GM04503 (cell line): Measurements from ENCODE around the gene SYT9.
"Not testable (repeated sequence)": the region's sequence is repeated elsewhere in the genome, so short reads cannot be mapped to it uniquely, and the experiment has no call there.

ENCODE experiments used
- DNase-seq: peaks from one replicate; pipeline ENCODE4 v3.0.0-alpha.2; 2012; ENCODE audit warnings: low read depth

The SYT9 gene

DNA sequence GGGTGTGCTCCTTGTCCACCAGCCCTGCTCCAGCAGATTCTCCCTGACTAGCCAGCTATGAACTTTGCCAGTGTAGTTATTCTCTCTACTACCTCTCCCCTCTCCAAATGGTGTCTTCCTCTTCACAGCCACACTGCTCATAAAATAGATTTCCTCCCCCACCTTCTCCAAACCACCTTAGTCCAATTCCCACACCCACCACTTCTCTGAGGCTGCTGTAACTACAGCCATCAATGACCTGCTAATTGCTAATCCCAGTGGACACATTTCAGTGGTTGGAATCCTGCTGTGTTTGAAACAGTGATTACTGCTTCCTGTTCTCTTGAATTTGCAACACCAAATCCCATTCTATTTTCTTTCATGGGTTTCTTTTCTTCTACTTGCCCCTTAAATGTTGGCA lies 23.4 kb downstream of the SYT9 start:
- DNase-seq = no peak

DNA sequence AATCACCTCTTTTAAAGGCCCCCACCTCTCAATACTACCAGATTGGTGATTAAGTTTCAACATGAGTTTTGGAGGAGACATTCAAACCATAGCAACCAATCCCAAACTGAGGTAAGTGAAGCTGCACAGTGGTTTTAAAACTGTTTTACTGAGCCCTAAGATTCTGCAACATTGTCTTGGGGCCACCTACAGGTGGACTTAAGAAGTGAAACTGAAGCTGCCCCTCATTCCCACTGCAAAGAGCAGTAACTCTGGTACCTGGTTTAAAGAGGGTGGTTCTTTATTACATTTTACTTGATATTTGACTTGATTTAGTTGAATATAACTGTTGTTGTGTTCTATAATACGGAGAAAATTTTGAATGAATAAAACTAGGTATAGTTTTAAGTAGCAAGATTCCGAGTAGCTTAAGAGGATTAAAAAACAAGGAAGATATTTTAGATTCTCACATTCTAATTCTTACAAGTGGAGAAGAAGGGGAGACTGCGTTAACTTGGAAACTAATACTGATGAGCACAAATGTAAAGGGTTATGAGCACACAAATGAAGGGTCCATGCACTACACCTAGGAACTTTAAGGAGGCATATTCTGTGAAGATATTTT lies 26.7 kb downstream of the SYT9 start:
- no peak for DNase-seq

DNA sequence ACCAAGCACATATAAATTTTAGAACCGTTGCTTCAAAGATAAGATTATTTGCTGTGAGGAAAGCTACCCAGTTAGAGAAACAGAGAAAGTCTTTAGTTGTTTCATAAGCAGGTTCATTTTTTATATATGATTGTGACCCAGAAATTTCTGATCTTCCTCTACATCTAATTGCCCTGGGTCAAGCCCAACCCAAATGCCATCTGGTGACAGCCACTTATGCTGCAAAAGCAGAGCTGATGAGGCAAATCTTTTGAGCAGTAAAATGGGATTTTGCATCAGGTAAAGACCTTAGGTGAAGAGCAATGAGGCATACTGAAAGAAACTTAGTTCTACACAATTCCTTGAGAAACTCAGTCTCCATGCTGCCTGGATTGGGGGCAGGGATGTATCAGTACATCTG lies 28.0 kb downstream of the SYT9 start:
- no peak for DNase-seq

DNA sequence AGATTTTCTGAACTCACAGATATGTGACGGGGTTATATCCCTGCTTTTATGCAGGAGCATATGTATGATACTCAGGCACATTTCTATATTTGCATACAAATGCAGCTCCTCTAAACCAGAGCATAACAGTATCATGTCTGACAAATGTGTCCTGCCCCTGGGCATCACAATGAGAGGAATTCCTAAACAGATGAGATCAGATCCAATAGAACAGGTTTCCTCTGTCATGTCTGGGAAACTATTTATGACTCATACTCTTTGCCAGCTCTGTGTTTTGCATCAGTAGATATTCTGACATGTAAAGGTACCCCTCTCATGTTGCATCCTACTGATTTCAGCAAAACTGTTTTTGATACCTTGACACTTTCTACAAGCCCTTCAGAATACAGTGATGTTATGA lies 29.4 kb downstream of the SYT9 start:
- no peak for DNase-seq

DNA sequence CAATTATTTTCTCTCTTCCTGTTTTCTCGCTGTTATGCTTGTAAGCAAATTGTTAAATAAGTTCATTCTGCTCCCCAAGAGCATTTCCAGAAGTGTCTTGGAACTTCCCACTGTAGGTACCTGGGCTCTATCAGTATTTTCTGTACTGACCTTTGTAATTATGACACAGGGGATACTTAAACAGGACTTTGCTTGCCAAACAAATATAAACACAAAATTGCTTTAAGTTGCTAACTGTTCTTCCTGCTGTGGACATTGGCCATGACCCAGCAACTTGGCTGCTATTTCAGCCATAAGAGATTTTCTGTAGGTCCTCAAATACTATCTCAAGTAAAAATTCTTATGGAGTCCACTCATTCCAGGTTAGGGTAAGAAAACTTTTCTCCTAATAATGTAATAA lies 30.1 kb downstream of the SYT9 start:
- DNase-seq = no peak

DNA sequence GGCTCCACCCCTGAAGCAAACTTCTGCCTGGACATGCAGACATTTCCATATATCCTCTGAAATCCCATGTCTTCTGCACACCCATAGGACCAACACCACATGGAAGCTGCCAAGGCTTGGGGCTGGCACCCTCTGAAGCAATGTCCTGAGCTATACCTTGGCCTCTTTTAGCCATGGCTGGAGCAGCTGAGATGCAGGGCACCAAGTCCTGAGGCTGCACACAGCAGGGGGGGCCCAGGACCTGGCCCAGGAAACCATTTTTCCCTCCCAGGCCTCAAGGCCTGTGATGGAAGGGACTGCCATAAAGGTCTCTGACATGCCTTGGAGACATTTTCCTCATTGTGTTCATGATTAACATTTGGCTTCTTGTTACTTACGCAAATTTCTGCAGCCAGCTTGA lies 34.5 kb downstream of the SYT9 start:
- DNase-seq = no peak

DNA sequence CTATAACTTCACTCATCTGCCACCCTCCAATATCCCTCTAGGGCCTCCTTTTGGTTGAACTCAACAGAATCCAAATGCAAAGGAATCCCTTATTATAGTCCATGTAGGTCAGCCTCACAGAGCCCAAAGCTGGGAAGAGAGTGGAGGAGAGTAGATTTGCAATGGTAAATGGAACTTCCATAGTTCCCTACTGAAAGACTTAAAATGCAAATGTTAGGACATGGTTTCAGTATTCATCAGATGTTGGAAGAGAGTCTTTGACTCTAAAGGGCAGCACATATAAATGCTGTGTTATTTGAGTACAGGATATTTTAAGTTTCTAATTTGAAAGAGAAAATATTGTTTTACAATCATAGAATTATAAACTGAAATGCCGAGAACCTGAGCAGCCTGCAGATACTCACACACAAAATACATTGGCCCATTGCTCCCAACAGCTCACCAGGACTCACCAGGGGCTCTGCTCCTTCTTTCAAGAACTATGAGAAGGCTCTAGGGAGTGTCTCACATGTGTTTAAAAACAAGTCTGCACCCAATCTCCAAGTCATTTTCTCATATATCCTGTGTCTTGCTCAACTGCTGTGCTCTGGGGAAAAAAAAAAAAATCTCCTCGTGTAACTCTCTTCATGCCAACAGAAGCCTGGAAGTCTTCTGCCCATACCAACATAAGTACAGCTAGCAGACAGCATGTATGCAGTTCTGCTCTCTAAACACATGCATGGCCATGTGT lies 39.6 kb downstream of the SYT9 start:
- DNase-seq = no peak

DNA sequence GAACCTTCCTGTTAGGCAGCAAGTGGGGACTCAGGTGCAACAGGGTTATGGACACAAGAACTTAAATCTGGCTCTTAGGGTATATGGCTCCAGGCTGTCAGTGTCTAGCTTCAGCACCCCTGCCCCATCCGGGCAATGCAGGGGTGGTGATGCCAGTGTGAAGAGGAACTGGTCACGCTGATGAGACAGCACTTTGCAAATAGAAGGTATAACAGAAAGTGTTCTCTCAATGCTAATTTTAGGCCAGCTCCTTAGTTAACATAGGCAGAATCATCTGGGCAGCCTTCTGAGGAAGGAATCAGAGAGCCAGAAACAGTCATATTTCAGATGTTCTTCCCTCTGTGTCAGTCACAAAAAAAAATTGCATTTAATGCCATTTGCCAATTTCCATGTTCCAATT lies 41.2 kb downstream of the SYT9 start:
- DNase-seq = no peak

DNA sequence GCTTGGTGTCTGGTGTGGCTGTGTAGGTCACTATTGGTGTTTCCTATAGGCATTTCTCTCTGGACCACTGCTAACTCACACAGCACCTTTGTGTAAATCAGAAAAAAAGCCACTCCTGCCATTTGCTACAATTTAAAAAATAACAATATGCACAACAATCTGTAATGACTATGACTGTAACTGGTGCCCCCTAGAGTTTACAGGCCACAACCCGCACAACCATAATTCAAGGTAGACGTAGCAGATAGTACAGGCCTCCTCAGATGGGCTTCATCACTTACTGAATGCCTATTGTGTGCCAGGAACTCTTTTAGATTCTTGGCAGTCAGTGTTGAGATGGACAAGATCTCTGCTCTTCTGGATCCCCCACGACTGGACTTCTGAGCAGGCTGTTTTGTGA lies 47.7 kb downstream of the SYT9 start:
- no peak for DNase-seq

DNA sequence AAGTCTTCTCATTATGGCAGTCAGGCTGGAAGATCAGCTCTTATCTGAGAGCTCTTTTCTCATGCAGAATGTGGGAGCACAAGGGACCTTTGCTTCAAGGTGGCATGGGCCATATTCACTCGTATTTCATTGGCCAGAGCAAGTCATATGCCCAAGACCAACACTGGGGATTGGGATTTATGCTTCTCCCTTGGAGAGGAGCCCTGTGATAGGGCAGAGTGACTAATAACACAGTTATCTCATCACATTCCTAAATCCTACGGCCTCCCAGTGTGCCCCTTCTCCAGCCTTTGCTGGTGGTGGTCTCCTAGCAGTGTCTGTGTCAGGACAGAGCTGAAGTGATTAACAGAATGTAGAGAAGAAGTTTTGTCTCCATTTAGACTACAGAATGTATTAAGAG lies 48.6 kb downstream of the SYT9 start:
- no peak for DNase-seq

DNA sequence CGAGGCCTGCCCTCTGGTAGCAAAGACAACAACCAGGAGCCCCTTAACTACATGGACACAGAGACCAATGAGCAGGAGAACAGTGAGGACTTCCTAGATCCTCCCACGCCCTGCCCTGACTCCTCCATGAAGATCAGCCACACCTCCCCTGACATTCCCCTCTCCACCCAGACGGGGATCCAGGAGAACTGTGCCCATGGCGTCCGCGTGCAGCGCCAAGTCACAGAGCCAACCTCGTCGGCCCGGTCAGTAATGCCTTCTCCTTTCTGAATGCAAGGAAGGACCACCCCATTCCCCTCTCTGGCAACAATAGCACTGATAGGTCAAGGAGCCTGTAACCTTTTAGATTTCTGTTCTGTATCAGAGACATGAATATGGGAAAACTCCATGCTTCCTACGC lies 51.4 kb downstream of the SYT9 start:
- no peak for DNase-seq

DNA sequence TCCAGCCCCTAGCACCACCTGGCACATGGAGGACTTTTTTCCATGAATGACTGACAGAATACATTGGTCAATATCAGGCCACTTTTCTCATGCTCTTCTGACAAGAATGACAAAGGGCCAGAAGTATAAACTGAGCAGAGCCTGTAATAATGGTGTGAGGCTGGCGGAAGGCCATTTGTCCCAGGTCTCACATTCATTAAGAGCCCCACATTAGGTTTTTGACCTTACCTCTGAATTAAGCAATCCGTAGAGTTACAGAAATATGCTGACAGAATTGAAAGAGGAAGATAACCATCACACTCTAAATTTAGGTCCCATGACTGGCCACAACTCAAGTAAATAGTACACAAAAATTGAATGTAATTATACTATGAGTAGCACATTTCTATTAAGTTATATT lies 55.2 kb downstream of the SYT9 start:
- no peak for DNase-seq

DNA sequence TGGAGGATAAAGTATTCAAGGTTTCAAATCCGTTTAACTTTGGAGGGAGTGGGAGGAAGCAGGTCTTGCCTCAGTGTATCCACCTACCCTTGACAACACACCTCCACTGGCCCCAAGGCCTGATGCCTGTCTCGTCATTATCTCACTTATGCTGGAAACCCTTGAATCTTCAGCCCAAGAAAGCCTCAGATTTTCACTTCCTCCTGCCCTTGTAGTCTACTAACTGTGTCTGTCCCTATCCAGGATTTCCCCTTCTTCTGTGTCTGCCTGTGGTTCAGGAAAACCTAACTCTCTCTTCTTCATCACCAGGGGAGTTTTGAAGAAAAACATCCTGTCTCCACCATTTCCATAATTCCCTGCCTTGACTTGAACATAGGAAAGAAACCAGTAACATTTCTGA lies 56.1 kb downstream of the SYT9 start:
- DNase-seq = no peak

DNA sequence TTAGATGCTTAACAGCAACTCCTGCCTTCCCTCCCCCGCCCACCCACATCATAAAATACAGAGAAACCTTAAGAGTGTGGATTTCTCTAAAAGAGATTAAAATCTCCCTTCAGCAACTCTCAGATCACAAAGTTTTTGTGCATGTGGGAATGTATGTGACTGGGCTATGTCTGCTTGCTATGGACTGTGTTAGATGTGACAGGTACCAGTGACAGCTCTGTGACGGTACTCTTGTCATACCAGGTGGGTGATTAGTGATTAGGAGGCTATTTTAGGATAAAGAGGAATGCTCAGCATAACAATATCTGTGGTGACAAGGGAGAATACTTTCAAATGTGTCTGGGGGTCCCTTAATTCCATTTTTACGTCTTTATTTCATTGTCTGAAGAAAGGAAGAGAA lies 60.2 kb downstream of the SYT9 start:
- DNase-seq = no peak

DNA sequence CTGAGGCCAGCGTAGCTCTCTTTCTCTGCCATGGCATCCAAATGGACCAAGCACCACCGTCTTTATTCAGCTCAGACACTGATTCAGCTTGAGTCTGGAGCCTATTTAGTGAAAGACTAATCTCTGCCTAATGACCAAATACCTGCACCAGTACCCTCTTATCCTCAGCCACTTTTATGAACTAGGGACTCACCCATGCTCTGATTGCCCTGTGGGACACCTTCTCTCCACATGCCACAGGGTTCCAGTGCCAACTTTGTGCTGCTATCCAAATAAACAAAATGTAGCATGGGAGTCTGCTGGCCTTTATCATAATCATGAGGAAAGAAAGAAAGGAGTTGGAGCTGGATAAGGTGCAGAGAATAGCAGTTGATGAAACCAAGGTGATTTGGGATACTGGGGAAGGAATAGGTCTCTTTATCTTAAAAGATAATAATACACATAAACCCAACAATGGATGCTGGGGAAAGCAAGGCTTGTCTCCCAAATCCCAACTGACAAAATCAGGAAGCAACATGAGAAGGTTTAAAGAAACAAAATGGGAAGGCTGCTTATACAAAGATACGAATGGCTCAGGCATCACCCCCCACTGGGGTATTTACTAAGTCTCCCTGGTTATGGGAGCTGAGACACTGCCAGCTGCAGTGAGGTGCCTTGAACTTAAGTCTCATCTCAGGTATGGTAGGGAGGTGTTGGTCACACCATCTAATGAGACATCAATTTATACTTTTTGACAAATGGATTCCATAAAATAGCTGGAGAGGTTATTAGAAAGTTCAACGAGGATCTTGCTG lies 63.3 kb downstream of the SYT9 start:
- DNase-seq = no peak

DNA sequence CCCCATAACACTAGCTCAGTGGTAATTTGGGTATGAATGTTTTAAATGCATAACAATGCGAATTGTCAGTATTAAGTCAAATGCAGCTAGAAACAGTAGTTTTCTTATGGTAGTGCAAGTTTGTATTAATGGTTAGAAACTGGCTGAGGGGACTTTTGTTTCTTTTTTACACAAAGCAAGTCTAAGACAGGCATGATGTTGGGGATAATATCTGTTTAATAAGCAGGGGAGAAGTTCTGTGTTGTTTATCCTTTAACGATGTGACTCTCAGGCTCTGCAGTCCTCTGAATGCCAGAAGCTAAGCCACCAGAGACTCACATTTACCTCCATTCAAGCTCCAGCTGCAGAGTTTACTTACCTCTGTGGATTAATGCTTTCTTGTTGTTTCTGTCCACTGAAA lies 67.8 kb downstream of the SYT9 start:
- no peak for DNase-seq

DNA sequence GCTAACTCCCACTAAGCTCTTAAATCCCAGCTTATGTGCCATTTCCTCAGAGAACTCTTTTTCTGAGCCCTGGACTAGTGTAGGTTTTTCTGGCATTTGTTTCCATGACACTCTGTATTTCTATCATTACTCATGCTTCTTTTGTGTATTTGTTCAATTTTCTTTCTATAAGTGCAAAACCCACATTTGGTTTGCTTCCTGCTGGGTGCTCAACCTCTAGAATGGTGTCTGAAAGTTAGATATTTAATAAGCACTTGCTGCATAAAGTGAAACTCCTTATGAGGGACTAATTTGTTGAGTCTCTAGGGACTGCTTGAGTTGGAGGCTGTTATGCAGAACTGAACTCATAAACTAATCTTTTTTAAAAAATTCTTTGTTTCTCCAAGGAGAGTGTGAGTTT lies 68.6 kb downstream of the SYT9 start:
- DNase-seq = no peak

DNA sequence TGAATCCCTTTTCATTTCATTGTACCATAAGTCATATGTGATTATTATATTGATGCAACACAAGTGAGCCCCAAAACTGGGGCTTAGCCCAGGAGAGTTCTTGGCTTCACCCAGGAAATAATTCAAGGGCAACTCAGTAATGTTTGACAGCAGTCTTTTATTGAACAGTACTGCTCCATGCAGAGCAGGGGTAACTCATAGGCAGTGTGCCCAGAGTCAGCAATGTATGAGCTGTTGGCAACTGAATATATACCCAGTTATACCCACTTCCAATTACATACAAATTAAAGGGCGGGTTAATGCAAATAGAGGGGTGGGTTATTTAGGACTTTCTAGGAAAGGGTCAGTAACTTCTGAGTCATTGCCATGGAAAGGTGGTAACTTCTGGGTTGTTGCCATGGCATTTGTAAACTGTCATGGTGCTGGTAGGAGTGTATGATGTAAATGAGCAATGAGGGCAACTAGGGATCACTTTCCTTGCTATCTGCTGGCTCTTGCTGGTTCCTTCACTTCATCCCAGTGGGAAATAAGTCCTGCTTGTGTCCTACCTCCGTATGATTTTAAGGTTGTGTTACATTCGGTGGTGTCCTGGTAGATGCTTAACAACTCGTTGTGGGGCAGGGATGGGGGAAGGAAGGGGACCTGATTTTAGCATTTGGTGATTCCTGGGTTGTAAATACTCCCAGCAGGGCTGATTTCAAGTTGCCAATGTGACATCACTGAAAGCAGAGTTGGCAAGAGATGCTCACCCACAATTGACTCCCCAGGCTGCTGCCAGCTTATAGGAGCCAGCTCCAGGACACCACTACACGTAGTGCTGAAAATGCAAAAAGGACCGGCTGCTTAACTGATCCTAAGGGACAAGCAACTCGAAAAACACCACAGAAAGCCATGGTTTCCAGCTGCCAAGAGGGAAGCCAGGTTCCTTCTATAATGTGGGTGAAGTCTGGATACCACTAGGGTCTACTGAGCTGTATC lies 70.1 kb downstream of the SYT9 start:
- DNase-seq = no peak

DNA sequence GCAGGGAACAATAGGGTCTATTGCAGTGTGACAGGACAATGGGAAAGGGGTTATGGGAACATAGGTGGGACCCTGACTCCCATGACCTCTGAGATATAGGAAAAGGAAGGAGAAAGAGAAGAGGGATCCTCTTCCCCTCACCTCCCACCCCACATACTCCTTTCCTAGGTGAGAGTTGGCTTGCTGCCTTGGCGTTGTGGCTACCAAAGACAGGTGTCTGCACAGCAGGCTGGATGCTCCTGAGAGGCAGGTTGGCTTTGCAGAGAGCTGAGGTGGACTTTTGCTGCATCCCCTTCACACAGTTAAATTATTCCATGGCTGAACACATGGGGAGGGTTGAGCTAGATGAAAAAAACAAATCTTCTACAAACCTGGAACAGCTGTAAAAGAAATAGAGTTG lies 80.7 kb downstream of the SYT9 start:
- no peak for DNase-seq

DNA sequence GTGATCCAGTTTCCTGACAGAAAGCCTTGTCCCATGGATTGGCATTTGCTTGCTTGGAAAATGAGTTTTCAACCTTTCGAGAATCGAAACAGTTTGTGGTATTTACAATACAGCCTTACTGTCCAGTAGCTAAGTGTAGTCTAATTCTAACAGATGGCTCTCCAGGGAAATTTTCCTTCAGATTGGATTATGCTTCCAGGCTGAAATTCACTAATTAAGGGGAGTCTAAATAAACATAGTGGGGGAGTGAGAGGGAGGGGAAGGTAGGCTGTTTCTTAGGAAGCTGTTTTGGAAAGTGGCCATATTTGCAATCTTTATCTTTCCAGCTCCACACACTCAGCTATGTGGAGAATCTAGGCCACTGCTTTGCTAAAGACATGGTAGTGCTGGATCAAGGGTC lies 81.3 kb downstream of the SYT9 start:
- DNase-seq = no peak

DNA sequence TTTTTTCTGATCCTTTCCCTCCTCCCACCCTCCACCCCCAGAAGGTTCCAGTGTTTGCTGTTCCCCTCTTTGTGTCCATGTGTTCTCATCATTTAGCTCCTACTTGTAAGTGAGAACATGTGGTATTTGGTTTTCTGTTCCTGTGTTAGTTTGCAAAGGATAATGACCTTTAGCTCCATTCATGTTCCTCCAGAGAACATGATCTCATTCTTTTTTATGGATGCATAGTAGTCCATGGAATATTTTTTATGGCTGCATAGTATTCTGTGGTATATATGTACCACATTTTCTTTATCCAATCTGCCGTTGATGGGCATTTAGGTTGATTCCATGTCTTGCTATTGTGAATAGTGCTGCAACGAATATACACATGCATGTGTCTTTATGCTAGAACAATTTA lies 83.7 kb downstream of the SYT9 start:
- not testable (repeated sequence) for DNase-seq

DNA sequence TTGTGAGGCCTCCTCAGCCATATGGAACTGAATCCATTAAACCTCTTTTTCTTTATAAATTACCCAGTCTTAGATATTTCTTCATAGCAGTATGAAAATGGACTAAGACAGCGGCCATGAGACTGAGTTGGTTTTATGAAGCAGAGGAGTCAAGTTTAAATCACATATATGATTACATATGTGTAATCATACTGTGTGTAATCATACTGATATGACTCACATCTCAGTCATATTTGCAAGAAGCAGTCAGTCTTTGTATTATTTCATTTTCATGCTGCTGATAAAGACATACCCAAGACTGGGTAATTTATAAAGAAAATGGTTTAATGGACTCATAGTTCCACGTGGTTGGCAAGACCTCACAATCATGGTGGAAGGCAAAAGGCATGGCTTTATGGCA lies 89.8 kb downstream of the SYT9 start:
- no peak for DNase-seq
